GM23248 (cell line): ENCODE measurements around the gene TH.
"Not testable (repeated sequence)": the region's sequence is repeated elsewhere in the genome, so short reads cannot be mapped to it uniquely, and the experiment has no call there.

Experiments
- EZH2 ChIP-seq: fragments of 200-600 bp; sonication (generic); IDR thresholded peaks from 2 replicates; pipeline ENCODE4 v1.6.1; 2018; ENCODE audit warnings: antibody characterized with exemption, mild to moderate bottlenecking; ENCODE audit not compliant: insufficient read depth, poor library complexity, severe bottlenecking
- EZH2phosphoT487 ChIP-seq: fragments of 200-600 bp; sonication (generic); IDR thresholded peaks from 2 replicates; pipeline ENCODE4 v1.6.1; 2018; ENCODE audit warnings: antibody characterized with exemption, moderate library complexity, mild to moderate bottlenecking, low read depth; ENCODE audit not compliant: insufficient read depth

DNA sequence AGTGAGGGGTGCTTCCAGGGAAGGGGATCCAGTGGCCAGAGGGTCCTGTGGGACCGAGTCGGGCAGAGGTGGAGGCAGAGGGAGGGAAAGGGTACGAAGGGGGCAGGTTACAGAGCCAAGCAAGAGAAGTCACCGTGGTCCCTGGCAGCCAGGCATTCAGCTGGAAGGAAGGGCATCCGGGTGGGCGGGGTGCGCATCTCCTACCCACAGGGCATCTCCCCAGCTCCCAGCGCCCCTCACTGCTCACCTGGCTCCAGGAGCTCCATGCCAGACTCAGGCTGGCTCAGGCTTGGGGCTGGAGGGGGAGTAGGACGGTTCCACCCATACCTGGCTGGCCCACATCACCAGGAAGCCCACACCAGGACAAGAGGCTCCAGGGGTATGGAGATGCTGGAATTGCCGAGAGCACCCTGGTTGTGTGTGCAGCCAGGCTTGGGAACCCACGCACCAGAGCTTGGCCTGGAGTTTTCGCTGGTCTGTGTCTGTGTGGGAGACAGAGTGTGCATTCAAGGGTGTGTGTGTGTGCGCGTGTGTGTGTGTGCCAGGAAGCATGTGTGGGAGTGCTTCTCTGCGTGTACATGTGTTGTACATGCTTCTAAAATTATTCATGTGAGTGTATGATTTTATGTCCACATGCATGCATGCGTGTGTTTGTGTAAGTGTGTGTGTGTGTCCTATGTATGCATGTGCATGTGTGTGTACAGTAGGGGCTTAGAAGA lies 6.6 kb upstream of the TH start:
- TF ChIP-seq EZH2, EZH2phosphoT487: not testable (repeated sequence)
